WI38 (cell line): Measurements from ENCODE around the gene ADIPOR1.
"Not testable (repeated sequence)": the region's sequence is repeated elsewhere in the genome, so short reads cannot be mapped to it uniquely, and the experiment has no call there.

Source experiments
- H3K4me3 ChIP-seq: 2 replicates; pipeline ENCODE4 v1.5.1; 2011; ENCODE audit warnings: low read depth, mild to moderate bottlenecking, control low read depth, low read length
- CTCF ChIP-seq: IDR thresholded peaks from 2 replicates; pipeline ENCODE4 v1.5.1; 2012; ENCODE audit warnings: low read depth, mild to moderate bottlenecking, control low read depth, low read length

Gene ADIPOR1

GRCh38 chr1:202951437-202951836 lies 6.7 kb downstream of the ADIPOR1 start:
- H3K4me3 ChIP-seq, result no peak overlapping the region
- no peak for TF ChIP-seq CTCF

- TF ChIP-seq CTCF, result no peak
- H3K4me3 ChIP-seq, result no peak overlapping the region
Measured at GRCh38 chr1:202945483-202945882, 12.6 kb downstream of the ADIPOR1 start.

GRCh38 chr1:202944438-202944921 lies 13.6 kb downstream of the ADIPOR1 start:
- TF ChIP-seq CTCF, result no peak
- no peak overlapping the region for H3K4me3 ChIP-seq

- TF ChIP-seq CTCF, result no peak
- no peak overlapping the region for H3K4me3 ChIP-seq
Measured at GRCh38 chr1:202942426-202942825, 15.7 kb downstream of the ADIPOR1 start.

GRCh38 chr1:202941372-202941771 lies 16.7 kb downstream of the ADIPOR1 start:
- H3K4me3 ChIP-seq, result no peak overlapping the region
- TF ChIP-seq CTCF, result no peak

- no peak overlapping the region for H3K4me3 ChIP-seq
- TF ChIP-seq CTCF, result no peak
Measured at GRCh38 chr1:202940561-202940960, 17.6 kb downstream of the ADIPOR1 start.

GRCh38 chr1:202938287-202938925 lies 19.7 kb downstream of the ADIPOR1 start:
- no peak overlapping the region for H3K4me3 ChIP-seq
- no peak for TF ChIP-seq CTCF

- H3K4me3 ChIP-seq, result not testable (repeated sequence)
Measured at GRCh38 chr1:202936409-202936808, 21.7 kb downstream of the ADIPOR1 start.
